Measurements from ENCODE around the gene POU3F3. TPM values are rescaled to one million over a fixed set of nuclear protein-coding genes. Genes with fewer than 3 reads are reported as not detected.

Gene POU3F3
- total and polyA plus RNA-seq, 2 of the 8 experiments (the other 6 are each of a cell fraction or from before 2014, with no cell fraction given), result 0.09 TPM; not detected in 1

DNA sequence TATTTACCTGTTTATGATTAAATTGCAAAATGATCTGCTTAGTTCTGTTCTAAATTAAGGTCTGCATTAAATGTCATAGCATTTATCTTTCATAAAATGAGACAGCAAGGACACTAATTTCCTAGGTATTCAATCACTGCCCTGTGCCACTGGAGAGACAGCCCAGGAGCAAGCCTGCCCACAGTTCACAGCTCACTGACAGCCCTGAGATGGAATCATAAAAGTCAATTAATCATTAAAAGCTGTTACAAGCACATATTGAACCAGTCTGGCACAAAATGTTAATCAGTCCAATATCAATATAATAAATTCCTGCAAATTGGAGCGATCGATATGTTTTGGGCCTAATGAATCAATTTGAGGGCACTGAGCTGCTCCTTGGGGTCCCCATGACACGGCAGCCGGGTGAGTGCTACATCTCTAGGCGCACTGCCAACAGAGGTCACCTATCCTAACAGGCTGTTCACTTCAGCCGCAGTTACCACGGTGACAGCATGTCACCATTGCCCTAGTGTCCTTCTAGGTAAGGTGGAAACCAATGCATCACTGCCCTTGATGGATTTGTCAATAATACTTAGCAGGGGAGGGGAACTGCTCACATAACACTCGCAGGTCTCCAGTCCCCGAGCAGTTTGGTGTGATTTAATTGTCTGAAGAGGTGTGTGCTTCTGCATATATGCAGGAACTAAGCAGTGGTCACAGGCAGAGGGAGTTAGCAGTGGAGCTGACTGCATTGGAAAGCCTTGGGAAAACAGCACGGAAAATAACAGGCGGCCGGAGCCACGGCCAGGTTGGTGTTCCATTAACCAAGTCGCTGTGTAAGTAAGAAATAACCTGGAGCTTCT, 47.3 kb downstream of the POU3F3 start:
- DNase-seq (ENCODE audit: low read depth in 1 of 2, low spot score in 2 of 2), result no peak
- Histone ChIP-seq H2BK12ac (ENCODE audit: low read depth, low read length) (no peak overlapping the region), H2AK5ac (ENCODE audit: low read depth, low read length) (no peak overlapping the region), H2BK15ac (ENCODE audit: low read length) (no peak overlapping the region), H3K23me2 (ENCODE audit: low read depth, low read length) (no peaks in the 10 kb centered on the region), H3K9me3 (ENCODE audit: insufficient read depth in 2 of 2, low read depth in 1 of 2, low read length in 1 of 2) (no peaks in the 10 kb centered on the region), H3K79me1 (ENCODE audit: low read depth, low read length) (no peaks in the 10 kb centered on the region), H3K36me3 (ENCODE audit: control insufficient read depth in 2 of 4, insufficient read depth in 4 of 4, low read length in 3 of 4) (no peaks in the 10 kb centered on the region), H2BK120ac (replicated peaks; ENCODE audit: low read depth, low read length) (no peak overlapping the region), H4K5ac (ENCODE audit: insufficient read length, low read depth, low read length) (no peak overlapping the region), H3K18ac (ENCODE audit: extremely low read depth, low read length) (no peak overlapping the region), H3K4me1 (replicated peaks in 1 of 4; ENCODE audit: control insufficient read depth in 3 of 4, insufficient read depth in 4 of 4, low read length in 3 of 4) (no peaks in the 10 kb centered on the region), H3K23ac (ENCODE audit: insufficient read length) (no peak overlapping the region), H2BK20ac (ENCODE audit: low read length) (no peak overlapping the region), H3K9ac (replicated peaks in 1 of 4; ENCODE audit: extremely low read depth in 1 of 4, low read depth in 3 of 4, low read length in 3 of 4) (no peak overlapping the region), H2BK5ac (ENCODE audit: low read depth, low read length) (no peak overlapping the region), H4K91ac (replicated peaks; ENCODE audit: insufficient read length, low read length) (no peak overlapping the region), H4K8ac (ENCODE audit: extremely low read depth, insufficient read depth, low read length) (no peak overlapping the region), H3K27ac (ENCODE audit: low read depth, low read length) (no peak overlapping the region), H3K27me3 (replicated peaks in 1 of 4; ENCODE audit: control insufficient read depth in 3 of 4, extremely low read depth in 1 of 4, insufficient read depth in 3 of 4, low read length in 3 of 4) (no peaks in the 10 kb centered on the region), H3K4me2 (ENCODE audit: insufficient read depth in 1 of 2, low read depth in 2 of 2, low read length in 2 of 2) (no peak overlapping the region), H3K56ac (replicated peaks; ENCODE audit: insufficient read length, low read depth, low read length) (no peak overlapping the region), H3K4ac (replicated peaks; ENCODE audit: insufficient read length, low read depth, low read length) (no peak overlapping the region), H3K14ac (ENCODE audit: insufficient read length) (no peak overlapping the region), H3K4me3 (ENCODE audit: extremely low read depth in 1 of 4, insufficient read depth in 2 of 4, low read depth in 3 of 4, low read length in 4 of 4) (no peak overlapping the region), H2AFZ (ENCODE audit: low read length) (no peak overlapping the region), H3K79me2 (ENCODE audit: control insufficient read depth in 1 of 2, insufficient read depth in 2 of 2, low read length in 2 of 2) (no peaks in the 10 kb centered on the region), H4K20me1 (replicated peaks in 1 of 2; ENCODE audit: control insufficient read depth in 1 of 2, insufficient read depth in 2 of 2, low read length in 2 of 2) (no peaks in the 10 kb centered on the region)
- FAIRE-seq, result no peak
- ChIA-PET CTCF (ENCODE audit: partially characterized antibody) (no interaction called here), POLR2A (ENCODE audit: partially characterized antibody) (interaction anchor here (0.5 kb wide), 1 partner anchor 658 kb away, joined by 6 read pairs; no protein-coding TSS in a partner anchor)
- WGBS, 2 experiments (ENCODE audit: extremely low coverage in 1 of 2, insufficient coverage in 1 of 2, insufficient read length in 1 of 2, insufficient replicate concordance in 2 of 2, low coverage in 1 of 2, low lambda C conversion rate in 2 of 2, missing lambda C conversion rate in 1 of 2), result 87% methylated on average over 14 of the region's 14 CpGs; no CpG with 5 or more reads in 1 of the 2 experiments
- TF ChIP-seq SIN3A (conservative IDR thresholded peaks at IDR 0.05 in 1 of 2, IDR thresholded peaks at IDR 0.05 in 1 of 2; ENCODE audit: low read depth in 1 of 2, low read length in 2 of 2) (no peak), POU5F1 (IDR thresholded peaks at IDR 0.05; ENCODE audit: low read depth, low read length) (no peak), RXRA (IDR thresholded peaks at IDR 0.05; ENCODE audit: insufficient read depth, low read depth, low read length) (no peak), CHD1 (IDR thresholded peaks at IDR 0.05; ENCODE audit: low read depth, low read length) (no peak), CTBP2 (IDR thresholded peaks at IDR 0.05; ENCODE audit: borderline replicate concordance, insufficient read depth, insufficient read length, low read length) (no peak), RNF2 (IDR thresholded peaks at IDR 0.05; ENCODE audit: borderline replicate concordance, low read depth, low read length, missing control alignments, poor library complexity, severe bottlenecking) (no peak), SUZ12 (IDR thresholded peaks at IDR 0.05; ENCODE audit: low read length) (no peak), KDM5A (IDR thresholded peaks at IDR 0.05; ENCODE audit: low read length) (no peak), SAP30 (IDR thresholded peaks at IDR 0.05; ENCODE audit: insufficient read depth, insufficient replicate concordance, low read length) (no peak)
- TF ChIP-seq, protein P1, sequence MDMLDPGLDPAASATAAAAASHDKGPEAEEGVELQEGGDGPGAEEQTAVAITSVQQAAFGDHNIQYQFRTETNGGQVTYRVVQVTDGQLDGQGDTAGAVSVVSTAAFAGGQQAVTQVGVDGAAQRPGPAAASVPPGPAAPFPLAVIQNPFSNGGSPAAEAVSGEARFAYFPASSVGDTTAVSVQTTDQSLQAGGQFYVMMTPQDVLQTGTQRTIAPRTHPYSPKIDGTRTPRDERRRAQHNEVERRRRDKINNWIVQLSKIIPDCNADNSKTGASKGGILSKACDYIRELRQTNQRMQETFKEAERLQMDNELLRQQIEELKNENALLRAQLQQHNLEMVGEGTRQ (IDR thresholded peaks at IDR 0.05; ENCODE audit: low read length), result no peak
